ENCODE data around the gene PPP4R3A. TPM values are rescaled to one million over a fixed set of nuclear protein-coding genes. Genes with fewer than 3 reads are reported as not detected.
"Not testable (repeated sequence)": the region's sequence is repeated elsewhere in the genome, so short reads cannot be mapped to it uniquely, and the experiment has no call there.

The PPP4R3A gene
- total RNA-seq, 2 donors from 2014 or later, result 47.2 to 71.5 TPM

DNA sequence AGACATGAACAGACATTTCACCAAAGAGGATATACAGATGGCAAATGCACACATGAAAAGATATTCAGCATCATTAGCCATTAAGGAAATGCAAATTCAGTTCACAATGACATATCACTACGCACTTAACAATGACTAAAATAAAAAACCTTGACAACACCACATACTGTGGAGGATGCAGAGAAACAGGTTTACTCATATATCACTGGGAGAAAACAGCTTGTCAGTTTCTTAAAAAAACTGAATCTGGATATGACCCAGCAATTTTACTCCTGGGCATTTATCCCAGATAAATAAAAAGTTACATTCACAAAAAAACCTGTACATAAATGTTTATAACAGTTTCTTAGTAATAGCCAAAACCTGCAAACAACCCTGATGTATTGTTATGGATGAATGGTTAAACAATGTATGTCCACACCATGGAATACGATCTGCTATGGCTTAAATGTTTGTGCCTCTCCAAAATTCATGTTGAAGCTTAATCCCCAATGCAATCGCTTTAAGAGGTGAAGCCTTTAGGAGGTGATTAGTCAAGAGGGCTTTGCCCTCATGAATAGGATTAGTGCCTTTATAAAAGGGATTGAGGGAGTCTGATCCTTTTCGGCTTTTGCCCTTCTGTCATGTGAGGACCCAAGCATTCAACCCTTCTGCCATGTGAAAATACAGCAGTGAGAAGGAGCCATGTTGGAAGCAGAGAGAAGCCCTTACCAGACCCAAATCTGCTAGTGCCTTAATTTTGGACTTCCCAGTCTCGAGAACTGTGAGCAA lies 36.0 kb upstream of the PPP4R3A start:
- Histone ChIP-seq H3K4me1 (no peaks in the 10 kb centered on the region), H3K36me3 (replicated peaks in 1 of 2; ENCODE audit: insufficient read depth in 1 of 2, low read depth in 2 of 2) (no peaks in the 10 kb centered on the region), H3K9me3 (no peaks in the 10 kb centered on the region), H3K27ac (no peak overlapping the region), H3K4me3 (no peak overlapping the region), H3K27me3 (no peaks in the 10 kb centered on the region)
- ATAC-seq (no peak), DNase-seq (no peak)
- TF ChIP-seq POLR2A (IDR thresholded peaks at IDR 0.05), result no peak
- TF ChIP-seq, protein P1, sequence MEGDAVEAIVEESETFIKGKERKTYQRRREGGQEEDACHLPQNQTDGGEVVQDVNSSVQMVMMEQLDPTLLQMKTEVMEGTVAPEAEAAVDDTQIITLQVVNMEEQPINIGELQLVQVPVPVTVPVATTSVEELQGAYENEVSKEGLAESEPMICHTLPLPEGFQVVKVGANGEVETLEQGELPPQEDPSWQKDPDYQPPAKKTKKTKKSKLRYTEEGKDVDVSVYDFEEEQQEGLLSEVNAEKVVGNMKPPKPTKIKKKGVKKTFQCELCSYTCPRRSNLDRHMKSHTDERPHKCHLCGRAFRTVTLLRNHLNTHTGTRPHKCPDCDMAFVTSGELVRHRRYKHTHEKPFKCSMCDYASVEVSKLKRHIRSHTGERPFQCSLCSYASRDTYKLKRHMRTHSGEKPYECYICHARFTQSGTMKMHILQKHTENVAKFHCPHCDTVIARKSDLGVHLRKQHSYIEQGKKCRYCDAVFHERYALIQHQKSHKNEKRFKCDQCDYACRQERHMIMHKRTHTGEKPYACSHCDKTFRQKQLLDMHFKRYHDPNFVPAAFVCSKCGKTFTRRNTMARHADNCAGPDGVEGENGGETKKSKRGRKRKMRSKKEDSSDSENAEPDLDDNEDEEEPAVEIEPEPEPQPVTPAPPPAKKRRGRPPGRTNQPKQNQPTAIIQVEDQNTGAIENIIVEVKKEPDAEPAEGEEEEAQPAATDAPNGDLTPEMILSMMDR (IDR thresholded peaks at IDR 0.05), result no peak
- intact Hi-C loops (cut with DNase I), result no loop called here
- WGBS, 2 donors, result 73 to 82% methylated on average over 5 of the region's 5 CpGs

DNA sequence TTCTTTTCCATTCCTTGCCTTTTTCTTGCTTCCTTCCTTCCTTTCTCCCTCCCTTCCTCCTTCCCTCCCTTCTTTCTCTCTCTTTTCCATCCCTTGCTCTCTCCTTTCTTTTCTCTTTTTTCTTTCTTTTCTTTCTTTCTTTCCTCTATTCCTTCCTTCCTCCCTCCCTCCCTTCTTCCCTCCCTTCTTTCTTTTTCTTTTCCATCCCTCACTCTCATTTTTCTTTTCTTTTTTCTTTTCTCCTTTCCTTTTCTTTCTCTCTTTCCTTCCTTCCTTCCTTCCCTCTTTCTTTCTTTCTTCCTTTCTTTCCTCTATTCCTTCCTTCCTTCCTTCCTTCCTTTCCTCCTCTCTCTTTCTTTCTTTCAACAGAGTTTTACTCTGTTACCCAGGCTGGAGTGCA lies 35.1 kb upstream of the PPP4R3A start:
- Histone ChIP-seq H3K4me3 (no peak overlapping the region), H3K27ac (no peak overlapping the region), H3K27me3 (no peaks in the 10 kb centered on the region), H3K4me1 (no peaks in the 10 kb centered on the region), H3K9me3 (no peaks in the 10 kb centered on the region), H3K36me3 (replicated peaks in 1 of 2; ENCODE audit: insufficient read depth in 1 of 2, low read depth in 2 of 2) (no peaks in the 10 kb centered on the region)
- DNase-seq (no peak), ATAC-seq (no peak)
- TF ChIP-seq, protein P1 (IDR thresholded peaks at IDR 0.05), result no peak
- TF ChIP-seq POLR2A (IDR thresholded peaks at IDR 0.05), result no peak
- intact Hi-C loops (cut with DNase I), result no loop called here

DNA sequence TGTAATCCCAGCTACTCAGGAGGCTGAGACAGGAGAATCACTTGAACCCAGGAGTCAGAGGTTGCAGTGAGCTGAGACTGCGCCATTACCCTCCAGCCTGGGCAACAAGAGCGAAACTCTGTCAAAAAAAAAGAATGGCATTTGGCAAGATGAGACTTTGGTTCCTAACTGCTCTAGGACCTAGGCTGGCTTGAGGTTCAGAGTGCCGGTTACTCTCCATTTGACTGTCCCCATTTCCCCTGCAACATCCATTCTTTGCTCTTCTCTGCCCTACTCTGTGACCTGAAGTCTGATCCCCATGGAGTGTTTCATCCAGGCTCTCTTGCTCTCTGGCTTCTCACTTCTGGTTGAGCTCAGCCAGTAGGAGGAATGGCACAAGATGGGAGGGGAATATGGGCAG lies 26.2 kb upstream of the PPP4R3A start:
- peaks cover 0 to 3% (median 0%) of the 10 kb centered on the region in 3 donors for H3K9me3 ChIP-seq
- H3K27ac ChIP-seq, result no peak overlapping the region
- H3K27me3 ChIP-seq, result no peaks in the 10 kb centered on the region
- DNase-seq, result no peak
- peaks cover 6% of the 10 kb centered on the region for H3K4me1 ChIP-seq
- no peak for ATAC-seq
- no peak overlapping the region for H3K4me3 ChIP-seq
- whole genome bisulfite sequencing, 2 donors, result 93 to 100% methylated on average over 3 of the region's 3 CpGs
- no peak for TF ChIP-seq POLR2A (IDR thresholded peaks at IDR 0.05)
- TF ChIP-seq, protein P1 (IDR thresholded peaks at IDR 0.05), result no peak
- no peaks in the 10 kb centered on the region for H3K36me3 ChIP-seq (replicated peaks in 1 of 2; ENCODE audit: insufficient read depth in 1 of 2, low read depth in 2 of 2)
- intact Hi-C loops (cut with DNase I), result no loop called here

DNA sequence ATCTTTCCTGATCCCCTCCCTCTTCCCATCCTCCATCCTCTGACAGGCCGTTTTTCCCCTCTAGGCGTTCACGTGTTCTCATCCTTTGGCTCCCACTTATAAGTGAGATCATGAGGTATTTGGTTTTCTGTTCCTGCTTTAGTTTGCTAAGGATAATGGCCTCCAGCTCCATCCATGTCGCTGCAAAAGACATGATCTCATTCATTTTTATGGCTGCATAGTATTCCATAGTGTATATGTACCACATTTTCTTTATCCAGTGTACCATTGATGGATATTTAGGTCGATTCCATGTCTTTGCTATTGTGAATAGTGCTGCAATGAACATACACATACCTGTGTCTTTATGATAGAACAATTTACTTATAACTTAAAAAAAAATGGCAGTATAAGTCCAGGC lies 23.9 kb upstream of the PPP4R3A start:
- DNase-seq; intact Hi-C loops (cut with DNase I): not testable (repeated sequence)

DNA sequence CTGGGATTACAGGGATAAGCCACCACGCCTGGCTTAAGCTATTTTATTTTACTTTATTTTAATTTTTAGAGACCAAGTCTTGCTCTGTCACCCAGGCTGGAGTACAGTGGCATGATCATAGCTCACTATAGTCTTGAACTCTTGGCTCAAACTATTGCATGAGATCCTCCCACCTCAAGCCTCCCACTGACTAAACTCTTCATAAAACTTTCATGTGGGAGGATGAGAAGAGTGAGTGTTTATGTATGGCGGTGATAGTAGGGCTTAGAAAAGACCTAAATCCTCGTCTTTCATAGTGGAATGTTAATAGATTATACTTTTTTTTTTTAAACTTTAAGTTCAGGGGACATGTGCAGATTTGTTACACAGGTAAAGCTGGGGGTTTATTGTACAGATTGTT lies 23.5 kb upstream of the PPP4R3A start:
- TF ChIP-seq, protein P1 (IDR thresholded peaks at IDR 0.05), result no peak
- TF ChIP-seq POLR2A (IDR thresholded peaks at IDR 0.05), result no peak
- no peaks in the 10 kb centered on the region for H3K36me3 ChIP-seq (replicated peaks in 1 of 2; ENCODE audit: insufficient read depth in 1 of 2, low read depth in 2 of 2)
- ATAC-seq (no peak), DNase-seq (no peak)
- no peaks in the 10 kb centered on the region for H3K9me3 ChIP-seq
- peaks cover 6% of the 10 kb centered on the region for H3K4me1 ChIP-seq
- no peaks in the 10 kb centered on the region for H3K27me3 ChIP-seq
- 73 to 82% methylated on average over 3 of the region's 3 CpGs for WGBS, 2 donors
- intact Hi-C loops (cut with DNase I), result no loop called here
- H3K4me3 ChIP-seq, result no peak overlapping the region
- H3K27ac ChIP-seq, result no peak overlapping the region

More for the DNA sequence above, 23.9 kb upstream of the PPP4R3A start:
- H3K36me3 ChIP-seq (replicated peaks in 1 of 2; ENCODE audit: insufficient read depth in 1 of 2, low read depth in 2 of 2); H3K9me3 ChIP-seq; ATAC-seq; H3K4me1 ChIP-seq; H3K27me3 ChIP-seq; H3K27ac ChIP-seq; H3K4me3 ChIP-seq: not testable (repeated sequence)
- 82 to 86% methylated on average over 5 of the region's 5 CpGs for WGBS, 2 donors

Data from body of pancreas (tissue), 4 donors.